Measurements from ENCODE around the gene FGF22.

- TF ChIP-seq TFCP2L1 (CRISPR knock-in tag; IDR thresholded peaks at IDR 0.05) (no peak), CEBPB (IDR thresholded peaks at IDR 0.05) (no peak), CTCF (IDR thresholded peaks at IDR 0.05) (no peak), POLR2A (IDR thresholded peaks at IDR 0.05; ENCODE audit: low read length) (no peak), SMC3 (IDR thresholded peaks at IDR 0.05) (no peak), MAFK (IDR thresholded peaks at IDR 0.05; ENCODE audit: partially characterized antibody) (no peak)
These were observed 30.7 kb upstream of the FGF22 start for GRCh38 chr19:609004-609346.
